H7 (cell line): ENCODE results near the gene SMIM15. TPM values are rescaled to one million over a fixed set of nuclear protein-coding genes. Genes with fewer than 3 reads are reported as not detected.
"Not testable (repeated sequence)": the region's sequence is repeated elsewhere in the genome, so short reads cannot be mapped to it uniquely, and the experiment has no call there.

Experiments used
- DNase-seq: peaks from one replicate; pipeline ENCODE4 v3.0.0; 2012
- H3K27me3 ChIP-seq: 2 replicates; pipeline ENCODE4 v1.6.0; 2011; ENCODE audit warnings: mild to moderate bottlenecking, low read length; ENCODE audit not compliant: control insufficient read depth, insufficient read depth
- H3K36me3 ChIP-seq: replicated peaks from 2 replicates; pipeline ENCODE4 v1.5.1; 2011; ENCODE audit warnings: low read length; ENCODE audit not compliant: control insufficient read depth, insufficient read depth
- H3K4me3 ChIP-seq: 2 replicates; pipeline ENCODE4 v1.5.1; 2011; ENCODE audit warnings: low read depth, mild to moderate bottlenecking, control low read depth, low read length, moderate library complexity; ENCODE audit not compliant: insufficient read depth
- total RNA-seq: library from RNA; depleted of rRNA; stranded (reverse); fragments of >200 nt; shearing (Covaris generic); gene quantifications from 2 replicates; pipeline ENCODE4 v1.2.3, GENCODE V29; 2014; rRNA removed

SMIM15 gene
- 34.5 and 46.4 TPM in 2 replicates for total RNA-seq

GRCh38 chr5:61162010-61162831, at the start of gene SMIM15:
Gene SMIM15, minus strand, starts transcription at chr5:61162468. Its CDS starts 2,297 bp downstream, at chr5:61160171.
- Histone ChIP-seq H3K27me3 (no peaks in the 10 kb centered on the region), H3K4me3 (peak within 1 kb of the TSS; percentile 95), H3K36me3 (peaks cover 6% of the 10 kb centered on the region)
- DNase-seq, result peak; percentile 90

DNA sequence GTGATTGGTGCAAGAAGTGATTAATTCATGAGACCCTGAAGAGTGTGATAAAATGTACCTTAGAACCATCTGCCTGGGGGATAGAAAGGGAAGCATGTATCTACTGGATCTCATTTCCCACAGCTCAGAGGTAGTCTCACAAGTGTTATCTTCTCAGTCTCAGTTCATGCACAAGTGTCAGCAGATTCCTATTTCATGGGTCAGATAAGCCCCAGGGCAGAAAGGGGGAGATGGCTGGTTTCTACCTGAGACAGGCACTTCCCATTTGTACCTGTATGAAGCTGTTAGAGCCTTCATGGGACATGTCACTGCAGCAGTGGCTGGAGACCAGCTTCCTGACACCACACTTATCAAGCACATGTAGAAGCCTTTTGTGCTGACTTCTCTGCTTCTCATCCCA, 45.6 kb upstream of the SMIM15 start:
- no peak overlapping the region for H3K4me3 ChIP-seq
- H3K27me3 ChIP-seq, result no peaks in the 10 kb centered on the region
- no peaks in the 10 kb centered on the region for H3K36me3 ChIP-seq
- no peak for DNase-seq

- no peak for DNase-seq
- Histone ChIP-seq H3K36me3 (no peaks in the 10 kb centered on the region), H3K4me3 (no peak overlapping the region), H3K27me3 (no peaks in the 10 kb centered on the region)
These were observed 42.7 kb upstream of the SMIM15 start for GRCh38 chr5:61205013-61205412.

- Histone ChIP-seq H3K36me3 (no peaks in the 10 kb centered on the region), H3K27me3 (no peaks in the 10 kb centered on the region), H3K4me3 (no peak overlapping the region)
- no peak for DNase-seq
These were observed 39.9 kb upstream of the SMIM15 start for GRCh38 chr5:61202213-61202612.

- Histone ChIP-seq H3K4me3 (no peak overlapping the region), H3K27me3 (no peaks in the 10 kb centered on the region), H3K36me3 (no peaks in the 10 kb centered on the region)
- DNase-seq, result no peak
These were observed 38.4 kb upstream of the SMIM15 start for GRCh38 chr5:61200582-61201155.

- no peaks in the 10 kb centered on the region for H3K27me3 ChIP-seq
- no peak overlapping the region for H3K4me3 ChIP-seq
- H3K36me3 ChIP-seq, result no peaks in the 10 kb centered on the region
- DNase-seq, result no peak
These were observed 36.3 kb upstream of the SMIM15 start for GRCh38 chr5:61198606-61199005.

GRCh38 chr5:61187826-61188225, 25.6 kb upstream of the SMIM15 start:
- DNase-seq, H3K4me3 ChIP-seq, H3K27me3 ChIP-seq, H3K36me3 ChIP-seq: not testable (repeated sequence)

DNA sequence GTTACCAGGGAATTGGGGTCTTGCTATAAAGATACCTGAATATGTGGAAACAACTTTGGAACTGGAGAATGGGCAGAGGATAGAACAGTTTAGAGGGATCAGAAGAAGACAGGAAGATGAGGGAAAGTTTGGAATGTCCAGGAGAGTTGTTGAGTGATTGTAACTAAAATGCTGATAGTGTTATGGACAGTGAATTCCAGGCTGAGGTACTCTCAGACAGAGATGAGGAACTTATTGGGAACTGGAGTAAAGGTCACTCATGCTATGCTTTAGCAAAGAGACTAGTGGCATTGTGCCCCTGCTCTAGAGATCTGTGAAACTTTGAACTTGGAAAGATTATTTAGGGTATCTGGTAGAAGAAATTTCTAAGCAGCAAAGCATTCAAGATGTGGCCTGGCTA, 25.1 kb upstream of the SMIM15 start:
- not testable (repeated sequence) for H3K36me3 ChIP-seq, DNase-seq, H3K27me3 ChIP-seq

GRCh38 chr5:61186634-61187033, 24.4 kb upstream of the SMIM15 start:
- Histone ChIP-seq H3K36me3 (no peaks in the 10 kb centered on the region), H3K27me3 (no peaks in the 10 kb centered on the region), H3K4me3 (no peak overlapping the region)
- DNase-seq, result no peak

More for the DNA sequence above, 25.1 kb upstream of the SMIM15 start:
- not testable (repeated sequence) for H3K4me3 ChIP-seq

DNA sequence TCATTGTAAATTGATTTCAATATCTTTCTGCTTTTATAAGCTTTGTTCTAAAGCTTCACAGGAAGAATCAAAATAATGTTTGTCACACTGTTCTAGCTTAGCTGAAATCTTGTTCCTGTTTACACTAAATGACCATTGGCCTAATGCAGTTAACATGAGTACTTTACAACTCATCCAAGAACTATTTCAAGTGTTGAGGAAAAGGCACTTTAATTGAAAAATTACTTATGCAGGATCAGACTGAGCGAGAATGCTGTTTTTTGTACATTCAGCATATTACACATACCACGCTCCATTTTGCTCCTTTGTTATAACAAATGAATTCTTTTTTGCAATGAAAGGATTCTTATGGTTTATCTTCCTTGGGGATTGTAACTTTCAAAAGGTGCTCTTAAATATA, 22.4 kb upstream of the SMIM15 start:
- DNase-seq, result no peak
- H3K27me3 ChIP-seq, result no peaks in the 10 kb centered on the region
- no peak overlapping the region for H3K4me3 ChIP-seq
- H3K36me3 ChIP-seq, result no peaks in the 10 kb centered on the region

DNA sequence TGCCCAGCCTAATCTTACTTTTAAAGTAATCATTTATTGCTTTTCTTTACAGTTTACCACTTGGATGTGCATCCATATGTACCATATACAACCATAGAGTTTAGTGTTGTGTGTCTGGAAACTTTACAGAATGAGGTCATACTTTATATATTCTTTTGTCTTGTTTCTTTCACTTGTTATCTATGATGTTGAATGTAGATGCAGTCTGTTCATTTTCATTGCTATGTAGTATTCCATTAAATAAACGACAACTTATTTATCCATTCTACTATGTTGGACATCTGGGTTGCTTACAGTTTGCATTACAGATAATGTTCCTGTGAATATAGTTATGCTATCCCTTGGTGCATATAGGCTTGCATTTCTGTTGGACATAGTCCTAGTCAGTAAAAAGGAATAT, 21.3 kb upstream of the SMIM15 start:
- no peak for DNase-seq
- H3K27me3 ChIP-seq, result no peaks in the 10 kb centered on the region
- H3K36me3 ChIP-seq, result no peaks in the 10 kb centered on the region
- no peak overlapping the region for H3K4me3 ChIP-seq

- Histone ChIP-seq H3K4me3 (no peak overlapping the region), H3K36me3 (no peaks in the 10 kb centered on the region), H3K27me3 (no peaks in the 10 kb centered on the region)
- no peak for DNase-seq
These were observed 20.2 kb upstream of the SMIM15 start for GRCh38 chr5:61182449-61182848.

- Histone ChIP-seq H3K36me3 (no peaks in the 10 kb centered on the region), H3K27me3 (no peaks in the 10 kb centered on the region), H3K4me3 (no peak overlapping the region)
- DNase-seq, result no peak
These were observed 18.6 kb upstream of the SMIM15 start for GRCh38 chr5:61180886-61181285.

GRCh38 chr5:61178702-61179101, 16.4 kb upstream of the SMIM15 start:
- no peak for DNase-seq
- Histone ChIP-seq H3K4me3 (no peak overlapping the region), H3K27me3 (no peaks in the 10 kb centered on the region), H3K36me3 (no peaks in the 10 kb centered on the region)

DNA sequence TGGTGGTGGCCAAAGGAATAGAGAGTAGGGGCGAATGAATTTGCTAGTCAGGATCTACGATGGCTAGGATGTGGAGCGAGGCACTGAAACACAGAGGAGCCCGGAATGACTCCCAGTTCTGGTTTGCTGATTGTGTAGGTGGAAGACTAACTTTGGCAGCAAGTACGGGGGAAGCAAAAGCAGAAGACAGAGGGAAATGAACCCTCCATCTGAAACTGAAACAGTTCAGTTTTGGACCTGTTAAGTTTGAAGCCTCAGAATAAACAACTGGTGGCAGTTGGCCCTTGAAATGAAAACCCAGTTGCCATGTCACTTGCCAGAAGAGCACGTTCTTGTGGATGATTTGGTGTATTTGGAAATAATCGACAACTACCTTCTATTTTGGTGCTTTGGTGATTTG, 15.4 kb upstream of the SMIM15 start:
- no peaks in the 10 kb centered on the region for H3K36me3 ChIP-seq

More for the DNA sequence above, 15.4 kb upstream of the SMIM15 start:
- no peak for DNase-seq
- no peak overlapping the region for H3K4me3 ChIP-seq
- no peaks in the 10 kb centered on the region for H3K27me3 ChIP-seq
